ENCODE results near the gene JAZF1. TPM values are rescaled to one million over a fixed set of nuclear protein-coding genes. Genes with fewer than 3 reads are reported as not detected.

Gene JAZF1
- total RNA-seq, 1 donor from 2014 or later = 36.1 TPM

- TF ChIP-seq POLR2AphosphoS5 (IDR thresholded peaks at IDR 0.05; ENCODE audit: insufficient read depth in 1 of 2, low read depth in 1 of 2) (no peak), POLR2A (IDR thresholded peaks at IDR 0.05) (no peak), CTCF (IDR thresholded peaks at IDR 0.05) (no peak)
- Histone ChIP-seq H3K27ac (peak overlapping the region; percentile 71), H3K4me3 (no peak overlapping the region), H3K27me3 (no peaks in the 10 kb centered on the region), H3K4me1 (peaks cover 60% of the 10 kb centered on the region), H3K9me3 (no peaks in the 10 kb centered on the region), H3K36me3 (no peaks in the 10 kb centered on the region)
- DNase-seq (ENCODE audit: extremely low spot score in 2 of 2) = no peak
- intact Hi-C loops (cut with DNase I) = no loop called here
Observed at GRCh38 chr7:28104041-28104541, 76.5 kb downstream of the JAZF1 start.

- H3K9me3 ChIP-seq = no peaks in the 10 kb centered on the region
- H3K27ac ChIP-seq = peak overlapping the region; percentile 71
- no peak overlapping the region for H3K4me3 ChIP-seq
- H3K36me3 ChIP-seq = no peaks in the 10 kb centered on the region
- H3K4me1 ChIP-seq = peaks cover 73% of the 10 kb centered on the region
- intact Hi-C loops (cut with DNase I) = no loop called here
- DNase-seq (ENCODE audit: extremely low spot score in 2 of 2) = no peak
- TF ChIP-seq POLR2AphosphoS5 (IDR thresholded peaks at IDR 0.05; ENCODE audit: insufficient read depth in 1 of 2, low read depth in 1 of 2) (no peak), CTCF (IDR thresholded peaks at IDR 0.05) (no peak), POLR2A (IDR thresholded peaks at IDR 0.05) (no peak)
- H3K27me3 ChIP-seq = no peaks in the 10 kb centered on the region
Observed at GRCh38 chr7:28102797-28103196, 77.8 kb downstream of the JAZF1 start.

- Histone ChIP-seq H3K27ac (peak overlapping the region; percentile 70), H3K9me3 (no peaks in the 10 kb centered on the region), H3K4me1 (peaks cover 55% of the 10 kb centered on the region), H3K4me3 (no peak overlapping the region), H3K27me3 (no peaks in the 10 kb centered on the region), H3K36me3 (no peaks in the 10 kb centered on the region)
- DNase-seq (ENCODE audit: extremely low spot score in 2 of 2) = no peak
- intact Hi-C loops (cut with DNase I) = no loop called here
- TF ChIP-seq POLR2A (IDR thresholded peaks at IDR 0.05) (no peak), POLR2AphosphoS5 (IDR thresholded peaks at IDR 0.05; ENCODE audit: insufficient read depth in 1 of 2, low read depth in 1 of 2) (peak in 1 of 2 donors; percentile 73), CTCF (IDR thresholded peaks at IDR 0.05) (peak; percentile 57 to 93 (median 64))
Observed at GRCh38 chr7:28096713-28097112, 83.9 kb downstream of the JAZF1 start.

GRCh38 chr7:28095231-28095630 lies 85.4 kb downstream of the JAZF1 start:
- TF ChIP-seq POLR2A (IDR thresholded peaks at IDR 0.05) (no peak), POLR2AphosphoS5 (IDR thresholded peaks at IDR 0.05; ENCODE audit: insufficient read depth in 1 of 2, low read depth in 1 of 2) (no peak), CTCF (IDR thresholded peaks at IDR 0.05) (no peak)
- peaks cover 51% of the 10 kb centered on the region for H3K4me1 ChIP-seq
- no peaks in the 10 kb centered on the region for H3K27me3 ChIP-seq
- H3K4me3 ChIP-seq = no peak overlapping the region
- intact Hi-C loops (cut with DNase I) = no loop called here
- peak overlapping the region; percentile 60 for H3K27ac ChIP-seq
- DNase-seq (ENCODE audit: extremely low spot score in 2 of 2) = no peak
- no peaks in the 10 kb centered on the region for H3K9me3 ChIP-seq
- no peaks in the 10 kb centered on the region for H3K36me3 ChIP-seq

- H3K4me1 ChIP-seq = peaks cover 43% of the 10 kb centered on the region
- H3K27ac ChIP-seq = peak overlapping the region; percentile 60
- intact Hi-C loops (cut with DNase I) = no loop called here
- no peaks in the 10 kb centered on the region for H3K27me3 ChIP-seq
- TF ChIP-seq POLR2AphosphoS5 (IDR thresholded peaks at IDR 0.05; ENCODE audit: insufficient read depth in 1 of 2, low read depth in 1 of 2) (no peak), POLR2A (IDR thresholded peaks at IDR 0.05) (no peak), CTCF (IDR thresholded peaks at IDR 0.05) (peak in 1 of 3 experiments; percentile 63)
- no peak for DNase-seq (ENCODE audit: extremely low spot score in 2 of 2)
- H3K4me3 ChIP-seq = peak overlapping the region in 1 of 2 donors; percentile 11
- H3K9me3 ChIP-seq = no peaks in the 10 kb centered on the region
- H3K36me3 ChIP-seq = no peaks in the 10 kb centered on the region
Observed at GRCh38 chr7:28093623-28094232, 86.9 kb downstream of the JAZF1 start.
